Activated naive CD4-positive, alpha-beta T cell treated with anti-CD3 and anti-CD28 coated beads for 36 hours (primary cell): ENCODE measurements around the gene SLC35A5. TPM values are rescaled to one million over a fixed set of nuclear protein-coding genes. Genes with fewer than 3 reads are reported as not detected.

Source experiments
- CTCF ChIA-PET: fragments of 350-600 bp; sonication (Branson Sonifier 250); formaldehyde crosslinking; loops from one replicate; lab custom pipeline; 2021; ENCODE audit warnings: antibody characterized with exemption; lab: Charles Lee
- DNase-seq: peaks from one replicate; pipeline ENCODE4 v3.0.0-alpha.2; 2020
- H3K27ac Mint-ChIP-seq: one replicate; pipeline ENCODE4 v1.8.0; 2021; ENCODE audit warnings: mild to moderate bottlenecking, mixed read lengths
- H3K27me3 Mint-ChIP-seq: one replicate; pipeline ENCODE4 v1.8.0; 2021; ENCODE audit warnings: low read depth, mixed read lengths
- H3K36me3 Mint-ChIP-seq: one replicate; pipeline ENCODE4 v1.8.0; 2021; ENCODE audit warnings: low read depth, mixed read lengths
- H3K4me1 Mint-ChIP-seq: one replicate; pipeline ENCODE4 v1.8.0; 2021; ENCODE audit warnings: low read depth, mixed read lengths
- H3K4me3 Mint-ChIP-seq: one replicate; pipeline ENCODE4 v1.8.0; 2021; ENCODE audit warnings: mild to moderate bottlenecking, moderate library complexity, mixed read lengths
- H3K9me3 Mint-ChIP-seq: one replicate; pipeline ENCODE4 v1.8.0; 2021; ENCODE audit warnings: mixed read lengths
- intact Hi-C: fragments of 100-400 bp; cut with micrococcal nuclease; formaldehyde crosslinking; loops from one replicate; pipeline ENCODE4 v1.15.1; 2023
- total RNA-seq, 2 experiments: library from RNA; stranded (reverse); gene quantifications; one replicate each; pipeline ENCODE4 v1.2.3, GENCODE V29; 2021

Gene SLC35A5
- total RNA-seq, 2 experiments from 2014 or later, result 15.7 to 16.0 TPM

- Mint-ChIP-seq H3K27ac (no peak overlapping the region), H3K36me3 (no peaks in the 10 kb centered on the region)
- CTCF ChIA-PET, result interaction anchor here (0.7 to 1.4 kb wide), 4 partner anchors 9 to 380 kb away, joined by 3 to 6 read pairs (median 4); no protein-coding TSS in a partner anchor
Observed at GRCh38 chr3:112631257-112631656, 69.4 kb downstream of the SLC35A5 start.

GRCh38 chr3:112632596-112632995, 70.8 kb downstream of the SLC35A5 start:
- H3K9me3 Mint-ChIP-seq, result no peaks in the 10 kb centered on the region
- no peak overlapping the region for H3K27ac Mint-ChIP-seq
- peaks cover 3% of the 10 kb centered on the region for H3K27me3 Mint-ChIP-seq
- no peaks in the 10 kb centered on the region for H3K36me3 Mint-ChIP-seq
- H3K4me3 Mint-ChIP-seq, result no peak overlapping the region
- peaks cover 13% of the 10 kb centered on the region for H3K4me1 Mint-ChIP-seq
- intact Hi-C loops, result no loop called here
- DNase-seq, result no peak
- CTCF ChIA-PET, result interaction anchor here (1.1 kb wide), 1 partner anchor 49 kb away, joined by 3 read pairs; no protein-coding TSS in a partner anchor

More at GRCh38 chr3:112631257-112631656, 69.4 kb downstream of the SLC35A5 start:
- intact Hi-C loops, result no loop called here
- Mint-ChIP-seq H3K27me3 (peaks cover 3% of the 10 kb centered on the region), H3K9me3 (no peaks in the 10 kb centered on the region), H3K4me3 (no peak overlapping the region), H3K4me1 (peaks cover 13% of the 10 kb centered on the region)
- no peak for DNase-seq

GRCh38 chr3:112633191-112633590, 71.3 kb downstream of the SLC35A5 start:
- CTCF ChIA-PET, result no interaction called here

GRCh38 chr3:112633757-112634156, 71.9 kb downstream of the SLC35A5 start:
- intact Hi-C loops, result loop anchor here (2.0 kb wide), 1 partner anchor 51 kb away; no protein-coding TSS in a partner anchor
- no peak for DNase-seq
- Mint-ChIP-seq H3K4me3 (no peak overlapping the region), H3K4me1 (peaks cover 13% of the 10 kb centered on the region), H3K9me3 (no peaks in the 10 kb centered on the region), H3K27ac (no peak overlapping the region), H3K27me3 (peaks cover 3% of the 10 kb centered on the region), H3K36me3 (no peaks in the 10 kb centered on the region)
- CTCF ChIA-PET, result interaction anchor here (1.0 to 1.8 kb wide), 3 partner anchors 10 to 31 kb away, joined by 4 to 9 read pairs (median 4); no protein-coding TSS in a partner anchor

More at GRCh38 chr3:112633191-112633590, 71.3 kb downstream of the SLC35A5 start:
- Mint-ChIP-seq H3K27ac (no peak overlapping the region), H3K4me1 (peaks cover 13% of the 10 kb centered on the region), H3K9me3 (no peaks in the 10 kb centered on the region), H3K27me3 (peaks cover 3% of the 10 kb centered on the region), H3K36me3 (no peaks in the 10 kb centered on the region), H3K4me3 (no peak overlapping the region)
- intact Hi-C loops, result no loop called here
- no peak for DNase-seq

- Mint-ChIP-seq H3K27me3 (peaks cover 3% of the 10 kb centered on the region), H3K36me3 (no peaks in the 10 kb centered on the region), H3K4me3 (no peak overlapping the region), H3K4me1 (peaks cover 7% of the 10 kb centered on the region), H3K27ac (no peak overlapping the region), H3K9me3 (no peaks in the 10 kb centered on the region)
- intact Hi-C loops, result loop anchor here (2.0 kb wide), 1 partner anchor 52 kb away; no protein-coding TSS in a partner anchor
- CTCF ChIA-PET, result interaction anchor here (1.0 to 1.8 kb wide), 4 partner anchors 9 to 344 kb away, joined by 3 to 9 read pairs (median 4); no protein-coding TSS in a partner anchor
- DNase-seq, result no peak
Observed at GRCh38 chr3:112634786-112635541, 73.1 kb downstream of the SLC35A5 start.

Other genes with a start within 250 kb of the SLC35A5 start
- gene CD200, start 228.9 kb upstream of the SLC35A5 start, total RNA-seq, result 10 to 100 TPM; 50.0 to 53.6 TPM
- gene BTLA, start 62.6 kb upstream of the SLC35A5 start, total RNA-seq, result 10 to 100 TPM; 70.6 to 73.4 TPM
- gene ATG3, start 83 bp upstream of the SLC35A5 start, total RNA-seq, result 10 to 100 TPM; 49.2 to 50.4 TPM
- not detected for gene CCDC80, start 79.1 kb downstream of the SLC35A5 start, total RNA-seq